Fibroblast of villous mesenchyme (primary cell): ENCODE measurements around the gene ACOT11. TPM values are rescaled to one million over a fixed set of nuclear protein-coding genes. Genes with fewer than 3 reads are reported as not detected.

Experiments
- DNase-seq: peaks from one replicate; pipeline ENCODE4 v3.0.0-alpha.2; 2010; ENCODE audit warnings: low read depth
- H3K4me3 ChIP-seq: 2 replicates; pipeline ENCODE4 v1.5.1; 2011; ENCODE audit warnings: low read depth, mild to moderate bottlenecking, low read length
- CTCF ChIP-seq: IDR thresholded peaks from 2 replicates; pipeline ENCODE4 v1.5.1; 2012; ENCODE audit warnings: low read depth, mild to moderate bottlenecking, low read length; ENCODE audit not compliant: insufficient read depth
- total RNA-seq: library from RNA; depleted of rRNA; stranded (reverse); fragments of >200 nt; gene quantifications from 2 replicates; pipeline ENCODE4 v1.2.3, GENCODE V29; 2012

Gene ACOT11
- total RNA-seq, 1 donor: 2.2 TPM

- TF ChIP-seq CTCF: no peak
- no peak for DNase-seq
- no peak overlapping the region for H3K4me3 ChIP-seq
These were observed 9.5 kb upstream of the ACOT11 start for GRCh38 chr1:54538538-54538937.

- no peak for TF ChIP-seq CTCF
- H3K4me3 ChIP-seq: no peak overlapping the region
- no peak for DNase-seq
These were observed 7.3 kb upstream of the ACOT11 start for GRCh38 chr1:54540582-54541295.

- peak; percentile 51 for DNase-seq
- peak overlapping the region; percentile 49 for H3K4me3 ChIP-seq
- TF ChIP-seq CTCF: peak; percentile 11
These were observed 5.7 kb upstream of the ACOT11 start for GRCh38 chr1:54542120-54542961.

GRCh38 chr1:54542962-54543539 lies 5.0 kb upstream of the ACOT11 start:
- no peak for DNase-seq
- H3K4me3 ChIP-seq: no peak overlapping the region
- TF ChIP-seq CTCF: no peak

GRCh38 chr1:54543729-54544496 lies 4.1 kb upstream of the ACOT11 start:
- no peak for TF ChIP-seq CTCF
- no peak overlapping the region for H3K4me3 ChIP-seq
- peak; percentile 36 for DNase-seq

GRCh38 chr1:54545916-54546635 lies 2.0 kb upstream of the ACOT11 start:
- H3K4me3 ChIP-seq: no peak overlapping the region
- no peak for DNase-seq
- no peak for TF ChIP-seq CTCF
